ENCODE data around the gene SFT2D1.

- TF ChIP-seq, protein P1, sequence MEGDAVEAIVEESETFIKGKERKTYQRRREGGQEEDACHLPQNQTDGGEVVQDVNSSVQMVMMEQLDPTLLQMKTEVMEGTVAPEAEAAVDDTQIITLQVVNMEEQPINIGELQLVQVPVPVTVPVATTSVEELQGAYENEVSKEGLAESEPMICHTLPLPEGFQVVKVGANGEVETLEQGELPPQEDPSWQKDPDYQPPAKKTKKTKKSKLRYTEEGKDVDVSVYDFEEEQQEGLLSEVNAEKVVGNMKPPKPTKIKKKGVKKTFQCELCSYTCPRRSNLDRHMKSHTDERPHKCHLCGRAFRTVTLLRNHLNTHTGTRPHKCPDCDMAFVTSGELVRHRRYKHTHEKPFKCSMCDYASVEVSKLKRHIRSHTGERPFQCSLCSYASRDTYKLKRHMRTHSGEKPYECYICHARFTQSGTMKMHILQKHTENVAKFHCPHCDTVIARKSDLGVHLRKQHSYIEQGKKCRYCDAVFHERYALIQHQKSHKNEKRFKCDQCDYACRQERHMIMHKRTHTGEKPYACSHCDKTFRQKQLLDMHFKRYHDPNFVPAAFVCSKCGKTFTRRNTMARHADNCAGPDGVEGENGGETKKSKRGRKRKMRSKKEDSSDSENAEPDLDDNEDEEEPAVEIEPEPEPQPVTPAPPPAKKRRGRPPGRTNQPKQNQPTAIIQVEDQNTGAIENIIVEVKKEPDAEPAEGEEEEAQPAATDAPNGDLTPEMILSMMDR (IDR thresholded peaks at IDR 0.05) = no peak
- no peak for TF ChIP-seq POLR2A (IDR thresholded peaks at IDR 0.05)
- TF ChIP-seq POLR2AphosphoS5 (IDR thresholded peaks at IDR 0.05) = no peak
Measured at GRCh38 chr6:166310634-166311033, 31.7 kb downstream of the SFT2D1 start.

Data from breast epithelium (tissue), 3 donors.